Psoas muscle (tissue), 8 donors: ENCODE results near the gene DUSP16. TPM values are rescaled to one million over a fixed set of nuclear protein-coding genes. Genes with fewer than 3 reads are reported as not detected.
A peak's percentile ranks its signal among the peaks of the same experiment; 100 is the strongest.

Experiments used
- ATAC-seq, 4 donors: fragments of 200-7000 bp; cut with Tn5 transposase; one replicate each; pipeline ENCODE4 v1.9.1; 2020; ENCODE audit warnings: moderate library complexity in 3 of 4, mild to moderate bottlenecking in 2 of 4
- DNase-seq, 2 donors: peaks; one replicate each; pipeline ENCODE4 v3.0.0-alpha.2; 2020
- H3K27ac ChIP-seq: fragments of 200-600 bp; one replicate; pipeline ENCODE4 v1.8.0; 2022
- H3K27me3 ChIP-seq, 3 donors: fragments of 200-600 bp in 1 of 3; one replicate each; pipeline versions ENCODE4 v1.6.1 to v1.8.0; 2013 to 2022; ENCODE audit warnings: low read length in 2 of 3, mild to moderate bottlenecking in 2 of 3, moderate library complexity in 1 of 3; ENCODE audit not compliant: insufficient read depth in 3 of 3
- H3K36me3 ChIP-seq, 2 donors: fragments of 200-600 bp in 1 of 2; one replicate each; pipeline versions ENCODE4 v1.6.1 to v1.8.0; 2013 to 2022; ENCODE audit warnings: low read depth in 1 of 2, mild to moderate bottlenecking in 1 of 2, moderate library complexity in 1 of 2; ENCODE audit not compliant: insufficient read depth in 1 of 2
- H3K4me1 ChIP-seq: fragments of 200-600 bp; one replicate; pipeline ENCODE4 v1.8.0; 2022
- H3K4me3 ChIP-seq: fragments of 200-600 bp; one replicate; pipeline ENCODE4 v1.8.0; 2022; ENCODE audit warnings: mild to moderate bottlenecking
- H3K9me3 ChIP-seq: fragments of 200-600 bp; one replicate; pipeline ENCODE4 v1.8.0; 2022
- WGBS, 3 donors: extraction: QIAGEN DNeasy Blood & Tissue Kit; methylation state at CpG; one replicate each; pipeline versions ENCODE4 v1.1.6 to v1.1.7; 2013; 5-methylcytosine and 5-hydroxymethylcytosine counted together
- intact Hi-C, 2 donors: fragments of 100-400 bp; cut with DNase I; formaldehyde crosslinking; loops; one replicate each; pipeline versions ENCODE4 v1.11.0 to v1.14.2; 2022
- long read RNA-seq, 2 donors: library from polyadenylated mRNA; unstranded; transcript quantifications; one replicate each; pipeline ENCODE4 v2.0.0, GENCODE V29; 2021
- polyA plus RNA-seq, 3 donors: library from polyadenylated mRNA; stranded (reverse); fragments of 200-250 nt; gene quantifications; one replicate each; pipeline ENCODE4 v1.2.3, GENCODE V29; 2013
- total RNA-seq, 4 donors: library from RNA; stranded (reverse); fragmentation: NEBNext Ultra II Directional in 2 of 4; extraction: Animal tissue kit (Norgen Biotek cat#: 25700) in 2 of 4; gene quantifications; one replicate each; pipeline versions ENCODE4 v1.2.1 to v1.2.4, GENCODE V29; 2021 to 2023
- TF ChIP-seq, protein P1 (sequence below): fragments of 200-600 bp; IDR thresholded peaks from one replicate; pipeline ENCODE4 v1.8.0; 2022; ENCODE audit warnings: antibody characterized with exemption
- donor health status: healthy with polysubstance abuse.
- donor health status: DM: no; HTN: no; CAD: no; lungs with moderate emphysema.
- donor health status: Bipolar disorder and iron deficiency.
- donor health status: healthy.
- donor health status: DM: yes; HTN: yes; CAD: no.
- donor health status: DM: no; HTN: no; CAD: no.
- donor health status: DM: no; HTN: no; CAD: no.
- donor health status: DM: yes; HTN: yes; CAD: no.

Gene DUSP16, protein sequence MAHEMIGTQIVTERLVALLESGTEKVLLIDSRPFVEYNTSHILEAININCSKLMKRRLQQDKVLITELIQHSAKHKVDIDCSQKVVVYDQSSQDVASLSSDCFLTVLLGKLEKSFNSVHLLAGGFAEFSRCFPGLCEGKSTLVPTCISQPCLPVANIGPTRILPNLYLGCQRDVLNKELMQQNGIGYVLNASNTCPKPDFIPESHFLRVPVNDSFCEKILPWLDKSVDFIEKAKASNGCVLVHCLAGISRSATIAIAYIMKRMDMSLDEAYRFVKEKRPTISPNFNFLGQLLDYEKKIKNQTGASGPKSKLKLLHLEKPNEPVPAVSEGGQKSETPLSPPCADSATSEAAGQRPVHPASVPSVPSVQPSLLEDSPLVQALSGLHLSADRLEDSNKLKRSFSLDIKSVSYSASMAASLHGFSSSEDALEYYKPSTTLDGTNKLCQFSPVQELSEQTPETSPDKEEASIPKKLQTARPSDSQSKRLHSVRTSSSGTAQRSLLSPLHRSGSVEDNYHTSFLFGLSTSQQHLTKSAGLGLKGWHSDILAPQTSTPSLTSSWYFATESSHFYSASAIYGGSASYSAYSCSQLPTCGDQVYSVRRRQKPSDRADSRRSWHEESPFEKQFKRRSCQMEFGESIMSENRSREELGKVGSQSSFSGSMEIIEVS
- total RNA-seq = 10 to 100 TPM; 14.2 to 23.8 (median 19.7) TPM
- polyA plus RNA-seq = 1 to 10 TPM; 3.3 to 8.4 (median 4.5) TPM
- long read RNA-seq, donor 1, partial matches to known transcripts = 0 of 2 reads
- long read RNA-seq, donor 1, other reads (novel, unspliced or antisense) = 1 of 2 reads
- long read RNA-seq, donor 2, partial matches to known transcripts = 1 of 12 reads
- long read RNA-seq, donor 2, other reads (novel, unspliced or antisense) = 7 of 12 reads

DNA sequence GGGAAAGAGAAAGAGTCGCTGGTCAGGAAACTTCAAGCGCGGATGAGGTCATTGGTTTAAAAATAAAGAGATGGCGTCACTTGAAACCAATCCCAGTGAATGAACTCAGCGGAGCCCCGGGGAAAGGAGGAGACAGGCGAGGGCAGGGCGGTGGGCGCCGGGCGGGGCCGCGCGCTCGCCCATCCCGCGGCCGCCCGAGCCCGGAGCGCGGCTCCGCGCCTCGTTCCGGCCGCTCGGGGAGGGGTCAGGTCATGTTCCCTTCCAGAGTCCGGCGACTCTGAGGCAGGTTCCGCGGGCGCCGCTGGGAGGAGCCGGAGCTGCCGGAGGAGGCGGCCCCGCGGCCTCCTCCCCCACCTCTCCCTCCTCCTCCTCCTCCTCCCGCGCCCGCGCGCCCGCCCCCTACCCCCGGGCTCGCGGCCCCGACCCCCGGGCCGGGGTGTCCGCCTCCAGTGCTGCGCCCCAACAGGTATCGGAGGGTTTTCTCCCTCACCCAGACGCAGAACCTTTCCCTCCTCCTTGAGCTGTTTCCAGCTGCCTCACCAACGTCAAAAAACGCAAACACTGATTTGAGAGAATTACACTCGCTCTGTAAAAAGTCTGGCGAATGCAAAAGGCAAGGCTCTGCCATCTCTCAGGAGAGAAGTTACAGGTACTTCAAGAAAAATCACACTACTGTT lies at the start of gene DUSP16:
DUSP16 (minus strand) TSS at position 279 of the 677 bp plus-strand sequence. CDS start 41,765 bp downstream, outside the sequence.
- H3K4me1 ChIP-seq = peaks cover 20% of the 10 kb centered on the region
- DNase-seq (peak; percentile 91 to 96), ATAC-seq (peak; percentile 91 to 96 (median 94))
- peak within 1 kb of the TSS; percentile 73 for H3K4me3 ChIP-seq
- intact Hi-C loops = loop anchor here (5.0 to 10.0 kb wide), 6 partner anchors 40 to 155 kb away; partner anchors contain the start of genes CDKN1B (in 1 of the 2), CREBL2 (in 1 of the 2) and GPR19 (in 1 of the 2)
- peak within 1 kb of the TSS; percentile 98 for H3K27ac ChIP-seq
- H3K27me3 ChIP-seq = no peaks in the 10 kb centered on the region
- TF ChIP-seq, protein P1, sequence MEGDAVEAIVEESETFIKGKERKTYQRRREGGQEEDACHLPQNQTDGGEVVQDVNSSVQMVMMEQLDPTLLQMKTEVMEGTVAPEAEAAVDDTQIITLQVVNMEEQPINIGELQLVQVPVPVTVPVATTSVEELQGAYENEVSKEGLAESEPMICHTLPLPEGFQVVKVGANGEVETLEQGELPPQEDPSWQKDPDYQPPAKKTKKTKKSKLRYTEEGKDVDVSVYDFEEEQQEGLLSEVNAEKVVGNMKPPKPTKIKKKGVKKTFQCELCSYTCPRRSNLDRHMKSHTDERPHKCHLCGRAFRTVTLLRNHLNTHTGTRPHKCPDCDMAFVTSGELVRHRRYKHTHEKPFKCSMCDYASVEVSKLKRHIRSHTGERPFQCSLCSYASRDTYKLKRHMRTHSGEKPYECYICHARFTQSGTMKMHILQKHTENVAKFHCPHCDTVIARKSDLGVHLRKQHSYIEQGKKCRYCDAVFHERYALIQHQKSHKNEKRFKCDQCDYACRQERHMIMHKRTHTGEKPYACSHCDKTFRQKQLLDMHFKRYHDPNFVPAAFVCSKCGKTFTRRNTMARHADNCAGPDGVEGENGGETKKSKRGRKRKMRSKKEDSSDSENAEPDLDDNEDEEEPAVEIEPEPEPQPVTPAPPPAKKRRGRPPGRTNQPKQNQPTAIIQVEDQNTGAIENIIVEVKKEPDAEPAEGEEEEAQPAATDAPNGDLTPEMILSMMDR = peak; percentile 28
- 0 to 1% (median 1%) methylated on average over 35 to 58 of the region's 59 CpGs for WGBS, 3 donors
- H3K36me3 ChIP-seq = no peaks in the 10 kb centered on the region
- H3K9me3 ChIP-seq = no peaks in the 10 kb centered on the region

DNA sequence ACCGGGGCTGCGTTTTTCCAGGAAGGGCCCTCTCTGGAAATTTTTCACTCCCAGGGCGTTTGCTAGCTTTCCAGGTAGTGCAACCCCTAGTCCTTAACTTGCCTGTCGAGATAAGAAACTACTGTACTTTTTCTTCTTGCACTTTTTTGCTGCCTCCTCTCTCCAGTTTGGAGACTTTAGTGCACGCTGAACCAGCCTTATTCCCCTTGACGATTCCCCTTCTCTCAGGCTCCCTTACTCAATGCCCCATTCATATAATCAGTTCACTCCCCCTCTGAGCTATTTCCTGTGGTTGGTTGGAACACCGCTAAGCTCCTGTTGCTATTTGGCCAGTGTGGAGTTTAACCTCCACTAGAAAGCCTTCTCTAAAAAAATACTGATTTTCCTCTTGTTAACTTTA lies 49.7 kb upstream of the DUSP16 start:
- WGBS, 3 donors = 0 to 1% (median 0%) methylated on average over 7 of the region's 7 CpGs
- TF ChIP-seq, protein P1 = no peak
- H3K9me3 ChIP-seq = no peaks in the 10 kb centered on the region
- intact Hi-C loops = loop anchor here in 1 of 2 donors (5.0 kb wide), 2 partner anchors 50 to 85 kb away; partner anchors contain the start of genes DUSP16 and GPR19
- ATAC-seq (peak in 1 of 4 donors; percentile 25), DNase-seq (no peak)
- H3K4me1 ChIP-seq = peaks cover 35% of the 10 kb centered on the region
- H3K36me3 ChIP-seq = no peaks in the 10 kb centered on the region
- H3K4me3 ChIP-seq = peak overlapping the region; percentile 87
- peak overlapping the region; percentile 95 for H3K27ac ChIP-seq
- H3K27me3 ChIP-seq = no peaks in the 10 kb centered on the region

DNA sequence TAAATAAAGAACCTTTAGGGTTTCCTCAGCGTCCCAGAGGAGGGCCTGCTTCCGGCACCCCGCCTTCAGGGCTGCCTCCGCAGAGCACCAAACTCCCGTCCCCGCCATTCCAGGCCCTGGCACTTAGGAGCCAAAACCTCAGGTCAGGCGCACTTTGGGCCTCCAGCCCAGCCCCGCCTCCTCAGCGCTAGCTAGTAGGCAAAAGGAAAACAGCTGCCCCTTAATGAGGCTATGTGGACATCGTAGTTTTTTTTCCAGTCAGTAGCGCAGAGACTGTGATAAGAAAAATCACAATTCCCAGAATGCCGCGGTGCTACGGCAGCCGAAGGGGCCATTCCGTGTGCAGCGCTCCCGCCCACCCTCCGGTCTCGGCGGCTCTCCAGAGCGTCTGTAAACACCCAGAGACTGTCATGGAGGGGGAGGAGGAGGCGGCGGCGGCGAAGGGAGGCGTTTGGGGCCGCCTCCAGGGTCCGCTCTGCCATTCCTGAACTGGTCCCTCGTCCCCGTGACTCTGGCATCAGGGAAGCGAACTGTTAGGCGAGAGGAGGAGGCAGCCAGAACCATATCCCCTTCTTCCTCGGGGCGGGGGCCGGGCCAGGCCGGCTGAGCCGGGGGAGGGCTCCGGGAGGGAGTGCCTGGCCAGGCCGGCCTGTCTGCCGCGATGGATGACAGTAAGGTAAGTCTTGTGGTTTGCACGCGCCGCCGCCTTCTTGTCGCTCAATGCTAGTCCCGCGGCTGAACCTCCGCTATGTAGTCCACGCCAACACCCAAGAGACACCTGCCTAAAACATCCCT lies 49.0 kb upstream of the DUSP16 start, which contains the start of gene CREBL2:
CREBL2 (plus strand) TSS at position 365 of the 795 bp plus-strand sequence; CDS start at position 662, 297 bp downstream.
- no peaks in the 10 kb centered on the region for H3K36me3 ChIP-seq
- H3K4me1 ChIP-seq = peaks cover 29% of the 10 kb centered on the region
- TF ChIP-seq, protein P1 = no peak
- 0 to 1% (median 1%) methylated on average over 40 to 51 of the region's 51 CpGs for WGBS, 3 donors
- peak; percentile 96 to 98 for DNase-seq
- peak within 1 kb of the TSS; percentile 87 for H3K4me3 ChIP-seq
- H3K27ac ChIP-seq = peak within 1 kb of the TSS; percentile 95
- intact Hi-C loops = loop anchor here in 1 of 2 donors (5.0 kb wide), 2 partner anchors 49 to 86 kb away; partner anchors contain the start of genes DUSP16 and GPR19
- ATAC-seq = peak; percentile 96 to 98 (median 98)
- no peaks in the 10 kb centered on the region for H3K27me3 ChIP-seq
- H3K9me3 ChIP-seq = no peaks in the 10 kb centered on the region
